Measurements from ENCODE around the gene TYW1.
"Not testable (repeated sequence)": the region's sequence is repeated elsewhere in the genome, so short reads cannot be mapped to it uniquely, and the experiment has no call there.

Gene TYW1

GRCh38 chr7:66995050-66995776, 1.4 kb upstream of the TYW1 start, which contains the start of gene SBDS:
Gene SBDS, minus strand, starts transcription at chr7:66995586. Its CDS starts 169 bp downstream, at chr7:66995417.
- peak; percentile 85 for DNase-seq

GRCh38 chr7:67000601-67001258, 4.1 kb downstream of the TYW1 start:
- DNase-seq = not testable (repeated sequence)

GRCh38 chr7:67004145-67004544, 7.5 kb downstream of the TYW1 start:
- not testable (repeated sequence) for DNase-seq

- DNase-seq = no peak
Observed at GRCh38 chr7:67006965-67007364, 10.3 kb downstream of the TYW1 start.

GRCh38 chr7:67008260-67008659, 11.6 kb downstream of the TYW1 start:
- no peak for DNase-seq

- not testable (repeated sequence) for DNase-seq
Observed at GRCh38 chr7:67009677-67010076, 13.0 kb downstream of the TYW1 start.

GRCh38 chr7:67014076-67014622, 17.5 kb downstream of the TYW1 start:
- not testable (repeated sequence) for DNase-seq

GRCh38 chr7:67017971-67018370, 21.3 kb downstream of the TYW1 start:
- DNase-seq = not testable (repeated sequence)

GRCh38 chr7:67018940-67019339, 22.3 kb downstream of the TYW1 start:
- no peak for DNase-seq

GRCh38 chr7:67019562-67020390, 23.1 kb downstream of the TYW1 start:
- DNase-seq = no peak

- DNase-seq = no peak
Observed at GRCh38 chr7:67021260-67021659, 24.6 kb downstream of the TYW1 start.

- DNase-seq = no peak
Observed at GRCh38 chr7:67022511-67022910, 25.9 kb downstream of the TYW1 start.

GRCh38 chr7:67025459-67025858, 28.8 kb downstream of the TYW1 start:
- DNase-seq = not testable (repeated sequence)

GRCh38 chr7:67031685-67032084, 35.1 kb downstream of the TYW1 start:
- DNase-seq = not testable (repeated sequence)

- no peak for DNase-seq
Observed at GRCh38 chr7:67033251-67033650, 36.6 kb downstream of the TYW1 start.

- DNase-seq = not testable (repeated sequence)
Observed at GRCh38 chr7:67036432-67037395, 40.1 kb downstream of the TYW1 start.

- DNase-seq = not testable (repeated sequence)
Observed at GRCh38 chr7:67040832-67041231, 44.2 kb downstream of the TYW1 start.

GRCh38 chr7:67042781-67043558, 46.3 kb downstream of the TYW1 start:
- DNase-seq = not testable (repeated sequence)

GRCh38 chr7:67043559-67043930, 46.9 kb downstream of the TYW1 start:
- not testable (repeated sequence) for DNase-seq

GRCh38 chr7:67045496-67045995, 48.9 kb downstream of the TYW1 start:
- DNase-seq = no peak

GRCh38 chr7:67046819-67047218, 50.2 kb downstream of the TYW1 start:
- DNase-seq = not testable (repeated sequence)

Measured in stimulated activated CD4-positive, alpha-beta T cell treated with anti-CD3 and anti-CD28 coated beads, Interleukin-4, amount 100 ng/mL, for 1 hour (primary cell).